Measurements from ENCODE around the gene HOXD1.

Gene HOXD1

GRCh38 chr2:176167398-176167797, 21.1 kb upstream of the HOXD1 start:
- no peak for DNase-seq

- no peak for DNase-seq
Measured at GRCh38 chr2:176169181-176169580, 19.3 kb upstream of the HOXD1 start.

GRCh38 chr2:176169711-176170110, 18.8 kb upstream of the HOXD1 start:
- no peak for DNase-seq

- no peak for DNase-seq
Measured at GRCh38 chr2:176170602-176171305, 17.7 kb upstream of the HOXD1 start.

- DNase-seq, result no peak
Measured at GRCh38 chr2:176171351-176172006, 17.0 kb upstream of the HOXD1 start.

GRCh38 chr2:176172007-176172894, 16.2 kb upstream of the HOXD1 start:
- no peak for DNase-seq

GRCh38 chr2:176172895-176173566, 15.4 kb upstream of the HOXD1 start:
- DNase-seq, result no peak

- no peak for DNase-seq
Measured at GRCh38 chr2:176173567-176174381, 14.7 kb upstream of the HOXD1 start.

GRCh38 chr2:176174382-176174823, 14.1 kb upstream of the HOXD1 start:
- no peak for DNase-seq

GRCh38 chr2:176174824-176175708, 13.4 kb upstream of the HOXD1 start:
- no peak for DNase-seq

- DNase-seq, result no peak
Measured at GRCh38 chr2:176175709-176176607, 12.5 kb upstream of the HOXD1 start.

- DNase-seq, result no peak
Measured at GRCh38 chr2:176177580-176178037, 10.9 kb upstream of the HOXD1 start.

- DNase-seq, result peak; percentile 94
Measured at GRCh38 chr2:176178038-176178756, 10.3 kb upstream of the HOXD1 start.

GRCh38 chr2:176178757-176179295, 9.6 kb upstream of the HOXD1 start:
- DNase-seq, result no peak

- no peak for DNase-seq
Measured at GRCh38 chr2:176181551-176181950, 6.9 kb upstream of the HOXD1 start.

- DNase-seq, result no peak
Measured at GRCh38 chr2:176182671-176183070, 5.8 kb upstream of the HOXD1 start.

GRCh38 chr2:176184749-176185148, 3.7 kb upstream of the HOXD1 start:
- DNase-seq, result no peak

- DNase-seq, result no peak
Measured at GRCh38 chr2:176186024-176186423, 2.4 kb upstream of the HOXD1 start.

Data from DMS79 (cell line).